NCI-H345 treated with DMSO at 0.1 percent for 48 hours (cell line): Measurements from ENCODE around the gene CFAP99.

Experiments used
- DNase-seq: peaks from one replicate; lab custom pipeline; 2025; ENCODE audit not compliant: unreplicated experiment; lab: John Stamatoyannopoulos, UW

Gene CFAP99

GRCh38 chr4:2445130-2445529 is 26.4 kb downstream of the CFAP99 start:
- DNase-seq = no peak

DNA sequence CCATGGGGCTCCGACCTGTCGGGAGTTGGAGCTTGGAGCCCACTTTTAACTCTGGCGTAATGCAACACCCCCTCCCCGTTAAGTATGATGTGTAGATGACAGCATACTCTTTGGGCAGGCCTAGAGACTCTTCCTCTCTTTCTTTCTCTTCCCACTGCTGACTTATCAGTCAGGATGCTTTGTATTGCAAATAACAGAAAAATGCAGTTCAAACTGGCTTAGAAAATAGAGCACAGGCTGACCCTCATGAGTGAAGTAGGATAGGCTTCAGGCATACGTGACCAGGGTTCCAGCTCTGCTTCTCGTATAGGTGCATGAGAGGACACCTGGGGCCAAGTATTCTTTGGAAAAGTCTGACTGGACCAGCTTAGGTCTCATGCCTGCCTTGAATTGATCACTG is 26.8 kb downstream of the CFAP99 start:
- DNase-seq = no peak

DNA sequence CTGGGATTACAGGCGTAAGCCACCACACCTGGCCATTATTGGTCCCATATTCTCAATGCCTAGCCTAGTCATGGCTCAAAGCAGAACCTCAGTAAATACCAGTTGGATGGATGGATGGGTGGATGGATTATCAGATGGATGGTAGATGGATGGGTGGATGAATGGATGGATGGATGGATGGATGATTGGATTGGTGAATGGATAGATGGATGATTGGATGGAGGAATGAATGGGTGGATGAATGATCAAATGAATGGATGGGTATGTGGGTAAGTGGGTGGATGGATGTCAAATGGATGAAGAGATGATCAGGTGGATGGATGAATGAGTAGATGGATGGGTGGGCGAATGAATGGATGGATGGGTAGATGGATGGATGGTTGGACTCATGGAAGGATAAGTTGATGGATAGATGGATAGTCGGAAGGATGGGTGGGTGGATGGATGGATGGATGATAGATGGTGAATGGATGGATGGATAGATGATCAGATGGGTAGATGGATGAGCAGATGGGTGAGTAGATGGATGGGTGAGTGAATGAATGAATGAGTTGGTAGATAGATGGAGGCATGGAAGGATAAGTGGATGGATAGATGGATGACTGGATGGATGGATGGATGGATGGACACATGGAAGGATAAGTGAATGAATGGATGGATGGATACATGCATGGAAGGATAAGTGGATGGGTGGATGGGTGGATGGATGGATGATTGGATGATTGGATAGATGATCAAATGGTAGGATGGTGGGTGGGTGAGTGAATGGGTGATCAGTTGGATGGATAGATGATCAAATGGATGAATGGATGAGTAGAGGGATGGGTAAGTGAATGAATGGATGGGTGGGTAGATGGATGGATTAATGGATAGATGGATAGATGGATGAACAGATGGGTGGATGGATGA is 28.2 kb downstream of the CFAP99 start:
- no peak for DNase-seq

- DNase-seq = no peak
Measured at GRCh38 chr4:2448589-2448988, 29.8 kb downstream of the CFAP99 start.

- no peak for DNase-seq
Measured at GRCh38 chr4:2449051-2449450, 30.3 kb downstream of the CFAP99 start.

DNA sequence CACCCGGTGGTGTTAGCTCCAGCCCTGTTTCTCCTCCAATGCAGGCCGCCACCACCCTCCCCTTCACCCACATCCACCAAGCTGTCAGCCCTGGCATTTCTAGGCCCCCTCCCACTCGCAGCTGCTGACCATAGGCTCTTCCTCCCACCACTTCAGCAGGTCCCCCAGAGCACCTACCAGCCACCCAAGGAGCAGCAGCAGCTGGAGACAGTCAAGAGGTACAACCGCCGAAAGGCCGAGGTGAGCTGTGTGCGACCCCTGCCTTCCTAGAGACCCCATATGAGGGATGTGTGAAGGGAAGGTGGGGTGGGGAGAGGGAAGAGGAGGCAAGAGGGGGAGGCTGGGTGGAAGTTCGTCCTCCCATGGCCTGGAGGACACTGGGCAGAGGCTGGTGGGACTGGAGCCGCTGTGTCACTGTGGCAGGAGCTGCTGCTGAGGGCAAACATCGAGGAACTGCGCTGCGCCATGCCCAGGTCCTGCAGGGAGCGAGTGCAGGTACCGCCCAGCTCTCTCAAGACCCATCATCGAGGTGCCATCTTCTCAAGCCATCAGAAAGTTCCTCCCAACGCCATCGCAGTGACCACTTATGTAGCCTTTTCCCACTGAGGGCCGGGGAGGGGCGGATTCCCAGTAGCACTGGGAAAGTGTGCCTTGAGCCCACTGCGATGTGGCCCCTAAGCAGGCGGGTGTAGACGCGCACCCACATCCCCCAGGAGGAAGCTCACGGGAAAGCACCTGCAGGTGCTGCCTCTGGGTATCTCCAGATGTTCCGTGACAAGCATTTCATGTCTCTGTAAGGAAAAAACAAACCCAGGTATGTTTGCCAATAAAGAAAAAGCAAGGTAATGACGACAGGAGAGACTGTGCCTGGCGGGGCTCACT is 31.0 kb downstream of the CFAP99 start:
- DNase-seq = no peak

DNA sequence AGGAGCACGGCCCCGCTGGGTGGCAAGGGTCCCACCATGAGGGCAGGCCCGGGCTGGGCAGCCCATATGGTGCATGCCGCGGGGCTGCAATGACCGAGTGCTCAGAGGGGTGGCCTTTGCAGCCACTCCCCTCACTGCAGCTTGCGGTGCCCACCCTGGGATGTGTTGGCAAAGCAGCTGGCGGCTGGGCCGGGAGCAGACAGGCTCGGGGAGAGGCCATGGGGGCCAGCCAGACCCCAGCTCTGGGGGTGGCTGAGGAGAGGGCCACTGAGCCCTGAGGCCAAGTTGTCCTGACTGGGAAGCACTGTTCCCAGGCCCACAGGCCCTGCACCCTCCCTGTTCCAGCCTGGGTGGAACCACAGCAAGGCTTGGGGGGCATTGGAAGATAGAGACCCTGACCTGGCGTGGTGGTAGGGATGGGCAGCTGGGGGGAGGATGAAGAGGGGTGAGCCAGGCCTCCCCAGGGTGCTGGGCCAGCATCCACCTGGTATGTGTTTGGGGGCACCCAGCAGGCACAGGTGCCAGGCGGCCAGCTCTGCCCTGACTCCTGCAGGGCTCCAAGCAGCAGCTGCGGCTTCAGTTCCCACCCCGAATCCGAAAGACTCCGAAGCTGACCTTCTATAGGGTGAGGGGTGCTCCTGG is 31.8 kb downstream of the CFAP99 start:
- DNase-seq = no peak

- no peak for DNase-seq
Measured at GRCh38 chr4:2451036-2451520, 32.3 kb downstream of the CFAP99 start.

DNA sequence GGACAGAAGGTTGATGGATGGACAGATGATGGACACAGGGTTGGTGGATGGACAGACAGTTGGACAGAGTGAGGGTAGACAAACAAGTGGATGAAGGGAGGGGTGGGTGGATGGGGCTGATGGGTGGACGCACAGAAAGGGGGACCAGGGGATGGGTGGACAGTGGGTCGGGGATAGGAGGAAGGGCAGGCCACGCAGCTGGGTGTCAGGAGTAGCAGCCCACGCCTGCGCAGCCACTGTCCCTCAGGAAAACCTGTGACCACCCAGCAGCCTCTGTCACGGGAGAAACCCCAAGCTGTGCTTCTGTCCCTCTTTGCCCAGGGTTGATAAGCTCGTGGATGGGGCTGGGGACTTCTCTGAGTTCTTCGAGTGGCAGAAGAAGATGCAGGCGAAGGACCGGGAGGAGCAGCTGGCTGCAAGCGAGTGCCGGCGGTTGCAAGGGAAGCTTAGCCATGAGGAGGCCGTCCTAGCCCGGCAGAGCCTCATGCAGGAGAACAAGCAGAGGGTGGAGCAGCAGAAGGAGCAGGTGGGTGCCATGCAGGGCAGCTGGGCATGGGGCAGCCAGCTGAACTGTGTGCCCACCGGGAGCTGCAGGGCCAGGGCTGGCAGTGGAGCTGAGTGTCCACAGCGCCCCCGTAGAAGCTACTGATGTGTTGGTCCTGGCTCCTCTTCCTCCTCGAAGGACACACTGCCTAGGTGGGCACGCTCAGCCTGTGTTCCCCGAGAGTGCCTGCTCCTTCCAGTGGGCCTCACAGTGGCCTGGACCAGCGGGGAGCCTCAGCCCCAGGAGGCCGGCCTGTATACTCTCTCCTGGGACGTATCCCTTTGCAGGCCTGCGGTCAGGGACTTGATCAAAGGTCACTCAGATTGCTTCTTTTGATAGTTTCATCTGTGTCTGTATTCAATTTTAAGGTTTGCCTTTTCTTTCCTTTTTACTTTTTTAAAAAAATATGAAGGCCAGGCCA is 33.3 kb downstream of the CFAP99 start:
- DNase-seq = no peak

- DNase-seq = no peak
Measured at GRCh38 chr4:2457481-2458295, 38.9 kb downstream of the CFAP99 start.

DNA sequence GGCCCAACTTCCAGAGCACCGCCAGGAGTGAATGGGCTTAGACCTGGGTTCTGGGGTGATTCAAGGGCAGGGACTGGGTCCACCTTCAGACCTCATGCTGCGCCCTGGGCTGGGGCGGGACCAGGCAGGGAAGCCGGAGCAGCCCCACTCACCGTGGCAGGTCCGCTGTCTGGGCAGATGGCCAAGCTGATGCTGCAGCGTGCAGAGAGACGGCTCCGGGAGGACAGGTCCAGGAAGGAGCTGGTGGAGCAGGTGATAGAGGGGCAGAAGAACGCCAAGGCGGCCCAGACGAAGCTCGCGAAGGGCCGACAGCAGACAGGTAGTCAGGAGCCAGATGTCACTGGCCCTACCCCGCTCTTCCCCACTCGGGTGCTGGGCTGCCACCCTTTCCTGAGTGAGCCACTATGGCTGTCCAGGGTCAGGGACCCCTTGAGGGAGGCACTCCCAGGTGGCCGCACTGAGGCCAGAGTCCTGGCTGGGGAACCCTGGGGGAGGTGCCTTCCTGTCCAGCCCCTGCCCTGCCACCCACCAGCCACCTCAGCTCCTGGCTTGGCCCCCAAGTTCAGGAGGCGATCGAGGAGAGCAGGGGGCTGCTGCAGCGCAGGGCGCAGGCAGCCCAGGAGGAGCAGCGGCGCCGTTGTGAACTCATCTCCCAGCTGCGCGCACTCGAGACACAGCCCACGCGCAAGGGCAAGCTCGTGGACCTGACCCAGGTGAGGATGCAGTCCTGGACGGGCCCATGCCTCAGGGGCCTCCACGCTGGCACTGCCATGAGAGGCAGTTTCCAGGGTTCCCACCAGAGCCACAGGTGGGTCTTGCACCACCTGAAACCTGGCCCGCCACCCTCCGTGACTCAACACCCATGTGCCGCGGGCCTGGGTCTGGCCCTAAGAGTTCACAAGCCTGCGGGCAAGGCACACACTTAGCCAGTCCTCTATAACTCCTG is 40.1 kb downstream of the CFAP99 start:
- no peak for DNase-seq

DNA sequence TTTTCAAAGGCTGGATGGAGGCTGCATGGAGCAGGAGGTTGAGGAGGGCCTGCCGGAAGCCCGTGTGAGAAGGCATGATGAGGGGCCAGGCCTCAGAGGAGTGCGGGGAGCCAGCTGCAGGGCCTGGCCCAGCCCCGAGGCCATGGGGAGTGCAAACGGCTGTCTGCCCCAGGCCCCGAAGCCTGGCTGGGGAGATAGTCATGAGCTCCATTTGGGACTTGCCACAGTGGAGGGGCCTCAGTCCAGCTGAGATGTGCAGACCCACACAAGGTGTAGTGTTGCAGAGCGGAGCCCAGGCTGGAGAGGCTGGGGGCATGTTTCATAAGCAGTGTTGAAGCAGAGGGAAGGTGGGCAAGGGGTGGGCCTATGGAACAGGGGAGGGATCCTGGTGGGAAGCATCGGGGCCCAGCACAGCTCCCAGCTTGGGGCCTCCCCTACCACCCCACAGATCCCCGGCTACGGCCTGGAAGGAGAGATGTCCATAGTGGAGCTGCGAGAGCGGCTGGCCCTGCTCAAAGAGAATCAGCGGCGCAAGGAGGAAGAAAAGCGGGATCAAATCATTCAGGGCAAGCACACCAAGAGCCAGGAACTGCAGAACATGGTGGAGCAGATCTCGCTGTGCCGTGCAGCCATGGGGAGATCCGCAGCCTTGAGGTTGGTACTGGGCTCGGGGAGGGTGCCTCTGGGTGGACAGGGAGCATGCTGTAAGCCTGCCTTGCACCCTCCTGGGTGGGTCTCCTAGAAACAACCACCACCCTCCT is 41.0 kb downstream of the CFAP99 start:
- no peak for DNase-seq

DNA sequence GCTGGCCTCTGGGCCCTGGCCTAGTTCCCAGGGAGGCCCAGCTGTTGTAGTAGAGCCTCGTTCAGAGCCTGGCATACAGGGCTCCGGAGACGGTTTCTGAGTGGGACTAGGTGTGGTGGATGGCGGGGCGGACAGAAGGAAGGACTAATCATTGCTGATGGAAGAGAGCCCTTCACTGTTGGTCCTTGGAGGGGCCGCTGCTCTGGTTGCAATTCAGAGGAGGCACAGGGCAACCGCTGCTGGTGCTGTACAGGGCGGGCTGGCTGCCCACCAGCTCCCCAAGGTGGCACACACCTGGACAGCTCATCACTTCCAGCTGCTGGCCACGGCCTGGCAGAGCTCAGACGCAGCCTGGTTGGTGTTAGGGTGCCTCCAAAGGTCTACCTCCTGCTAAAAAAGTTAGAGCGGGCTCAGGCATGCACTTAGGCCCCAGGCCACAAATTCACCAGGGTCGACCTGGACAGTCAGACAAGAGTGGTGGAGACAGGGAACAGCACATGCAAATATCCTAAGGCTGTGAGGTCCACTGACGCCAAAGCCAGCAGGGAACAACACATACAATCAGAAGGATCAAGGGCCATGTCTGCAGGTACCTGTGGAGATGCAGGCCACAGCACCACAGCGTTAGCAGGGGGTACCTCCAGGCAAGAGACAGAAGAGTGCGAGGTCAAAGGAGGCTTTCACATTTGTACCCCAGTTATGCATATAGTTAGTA is 42.6 kb downstream of the CFAP99 start:
- DNase-seq = no peak

DNA sequence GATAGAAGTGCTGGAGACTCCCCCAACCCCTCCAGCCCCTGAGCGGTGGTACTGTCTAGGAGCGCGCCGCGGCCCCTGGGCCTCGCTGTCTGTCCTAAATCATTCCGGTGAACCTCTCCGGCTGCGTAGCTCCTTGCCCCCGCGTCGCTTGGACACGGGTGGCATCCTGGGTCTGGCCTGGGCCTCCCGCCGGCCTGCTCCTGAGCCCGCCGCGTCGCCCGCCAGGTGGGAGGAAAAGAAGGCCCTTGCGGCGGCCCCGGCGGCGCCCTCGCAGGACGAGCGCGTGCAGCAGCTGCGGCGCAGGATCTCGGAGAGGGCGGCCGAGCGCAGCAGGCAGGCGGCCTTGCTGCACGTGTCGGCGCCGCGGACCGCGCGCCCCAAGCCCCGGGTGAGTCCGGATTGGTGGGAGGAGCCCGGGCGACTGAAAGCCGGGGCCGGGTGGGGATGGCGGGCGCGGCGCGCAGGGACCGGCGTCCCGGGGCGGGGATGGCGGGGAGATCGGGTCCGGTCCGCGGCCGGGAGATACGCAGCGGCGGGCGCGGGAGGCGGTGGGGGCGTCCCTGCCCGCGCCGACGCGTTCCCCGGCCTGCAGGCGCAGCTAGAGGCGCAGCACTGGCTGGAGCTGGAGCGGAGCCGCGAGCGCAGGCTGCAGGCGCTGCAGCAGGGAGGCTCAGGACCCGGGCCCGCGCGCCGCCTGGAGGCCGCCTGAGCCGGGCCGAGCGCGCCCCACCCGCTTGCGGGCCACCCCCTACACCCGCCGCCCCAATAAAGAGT is 43.6 kb downstream of the CFAP99 start:
- peak; percentile 26 for DNase-seq

DNA sequence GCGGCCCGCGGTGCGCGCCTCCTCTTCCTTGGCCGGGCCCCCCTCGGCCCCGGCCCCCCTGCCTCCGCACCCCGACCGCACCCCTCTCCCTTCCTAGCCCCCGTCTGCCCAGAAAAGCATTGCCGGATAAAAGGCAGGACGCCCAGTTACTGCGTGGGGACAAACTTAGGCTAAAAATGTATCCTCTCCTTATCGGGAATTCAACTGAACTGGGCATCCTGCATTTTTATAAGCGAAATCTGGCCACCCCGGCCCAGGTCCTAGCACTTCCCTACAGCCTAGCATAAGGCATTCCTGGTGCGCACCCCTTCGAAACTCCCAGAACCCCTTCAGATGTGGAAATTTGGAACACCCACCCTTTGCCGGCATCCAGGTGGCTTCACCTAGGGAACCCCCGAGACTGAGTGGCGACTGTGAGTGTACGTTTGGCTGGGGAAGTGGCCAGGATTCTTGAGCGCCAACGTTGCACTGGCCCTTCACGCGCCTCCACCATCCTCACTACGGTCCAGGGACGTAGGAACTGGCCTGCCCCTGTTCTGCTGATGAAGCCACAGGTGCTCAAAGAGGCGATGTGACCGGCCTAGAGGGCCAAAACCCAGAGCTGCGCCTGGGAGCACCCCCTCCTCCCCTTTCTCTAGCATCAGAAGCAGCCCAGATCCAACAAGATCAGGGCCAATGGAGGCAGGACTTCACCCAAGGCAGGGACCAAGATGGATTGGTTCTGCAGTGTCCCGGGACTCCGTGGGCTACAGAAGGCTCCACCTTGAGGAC is 44.4 kb downstream of the CFAP99 start:
- no peak for DNase-seq
